Measurements from ENCODE around the gene SAMD11.
A peak's percentile ranks its signal among the peaks of the same experiment; 100 is the strongest.

The SAMD11 gene

GRCh38 chr1:925561-926421 lies 2.1 kb downstream of the SAMD11 start:
- Histone ChIP-seq H3K4me1 (ENCODE audit: control insufficient read depth, low read length) (peaks cover 14% of the 10 kb centered on the region), H3K4me3 (ENCODE audit: low read length) (no peak overlapping the region), H3K4me2 (ENCODE audit: low read length) (no peak overlapping the region), H3K9me3 (ENCODE audit: control insufficient read depth, insufficient read depth, low read length) (no peaks in the 10 kb centered on the region), H3K27me3 (ENCODE audit: control insufficient read depth, low read length) (peaks cover 58% of the 10 kb centered on the region), H3F3A (ENCODE audit: control insufficient read depth, insufficient read depth) (no peaks in the 10 kb centered on the region), H3K36me3 (ENCODE audit: control insufficient read depth, low read length) (no peaks in the 10 kb centered on the region), H3K27ac (ENCODE audit: low read depth, low read length) (no peak overlapping the region), H3K79me2 (ENCODE audit: control insufficient read depth, low read length) (no peaks in the 10 kb centered on the region), H3K9me2 (replicated peaks; ENCODE audit: control insufficient read depth, low read length) (no peaks in the 10 kb centered on the region), H4K20me1 (ENCODE audit: control insufficient read depth, insufficient read depth, low read depth, low read length) (no peaks in the 10 kb centered on the region; the same call in 1 of the 2 replicates)
- no peak for TF ChIP-seq CTCF (IDR thresholded peaks at IDR 0.05; ENCODE audit: low read depth, low read length, poor library complexity, severe bottlenecking)
- peak; percentile 34; the same call in 1 of the 2 replicates for TF ChIP-seq EZH2phosphoT487 (IDR thresholded peaks at IDR 0.05; ENCODE audit: borderline replicate concordance, low read length)

GRCh38 chr1:927234-927633 lies 3.5 kb downstream of the SAMD11 start:
- no peak overlapping the region for H3K4me3 ChIP-seq (ENCODE audit: low read length)
- H3K9me3 ChIP-seq (ENCODE audit: control insufficient read depth, insufficient read depth, low read length), result no peaks in the 10 kb centered on the region
- H3K36me3 ChIP-seq (ENCODE audit: control insufficient read depth, low read length), result no peaks in the 10 kb centered on the region
- no peaks in the 10 kb centered on the region for H3K9me2 ChIP-seq (replicated peaks; ENCODE audit: control insufficient read depth, low read length)
- no peaks in the 10 kb centered on the region; the same call in 1 of the 2 replicates for H4K20me1 ChIP-seq (ENCODE audit: control insufficient read depth, insufficient read depth, low read depth, low read length)
- H3K4me2 ChIP-seq (ENCODE audit: low read length), result no peak overlapping the region
- no peak overlapping the region for H3K27ac ChIP-seq (ENCODE audit: low read depth, low read length)
- TF ChIP-seq EZH2phosphoT487 (IDR thresholded peaks at IDR 0.05; ENCODE audit: borderline replicate concordance, low read length) (no peak), CTCF (IDR thresholded peaks at IDR 0.05; ENCODE audit: low read depth, low read length, poor library complexity, severe bottlenecking) (no peak)
- H3F3A ChIP-seq (ENCODE audit: control insufficient read depth, insufficient read depth), result 0 out of 2 replicates have a peak, but pooled peaks cover 3% of the 10 kb centered on the region
- H3K4me1 ChIP-seq (ENCODE audit: control insufficient read depth, low read length), result peaks cover 13% of the 10 kb centered on the region; the same call in 1 of the 2 replicates
- H3K79me2 ChIP-seq (ENCODE audit: control insufficient read depth, low read length), result no peaks in the 10 kb centered on the region
- H3K27me3 ChIP-seq (ENCODE audit: control insufficient read depth, low read length), result peaks cover 49% of the 10 kb centered on the region

- H3K27me3 ChIP-seq (ENCODE audit: control insufficient read depth, low read length), result peaks cover 43% of the 10 kb centered on the region
- H3K27ac ChIP-seq (ENCODE audit: low read depth, low read length), result no peak overlapping the region
- TF ChIP-seq EZH2phosphoT487 (IDR thresholded peaks at IDR 0.05; ENCODE audit: borderline replicate concordance, low read length) (no peak), CTCF (IDR thresholded peaks at IDR 0.05; ENCODE audit: low read depth, low read length, poor library complexity, severe bottlenecking) (no peak)
- H3K79me2 ChIP-seq (ENCODE audit: control insufficient read depth, low read length), result no peaks in the 10 kb centered on the region
- no peaks in the 10 kb centered on the region for H3K9me2 ChIP-seq (replicated peaks; ENCODE audit: control insufficient read depth, low read length)
- H3K4me2 ChIP-seq (ENCODE audit: low read length), result no peak overlapping the region
- H3K4me1 ChIP-seq (ENCODE audit: control insufficient read depth, low read length), result peaks cover 13% of the 10 kb centered on the region; the same call in 1 of the 2 replicates
- no peak overlapping the region for H3K4me3 ChIP-seq (ENCODE audit: low read length)
- no peaks in the 10 kb centered on the region; the same call in 1 of the 2 replicates for H4K20me1 ChIP-seq (ENCODE audit: control insufficient read depth, insufficient read depth, low read depth, low read length)
- no peaks in the 10 kb centered on the region for H3K36me3 ChIP-seq (ENCODE audit: control insufficient read depth, low read length)
- 0 out of 2 replicates have a peak, but pooled peaks cover 3% of the 10 kb centered on the region for H3F3A ChIP-seq (ENCODE audit: control insufficient read depth, insufficient read depth)
- H3K9me3 ChIP-seq (ENCODE audit: control insufficient read depth, insufficient read depth, low read length), result no peaks in the 10 kb centered on the region
Measured at GRCh38 chr1:927748-928147, 4.0 kb downstream of the SAMD11 start.
